Tibial artery (tissue), 4 donors: ENCODE measurements around the gene SLC27A5.
A peak's percentile ranks its signal among the peaks of the same experiment; 100 is the strongest.

Experiments
- DNase-seq, 2 donors: peaks; one replicate each; pipeline ENCODE4 v3.0.0-alpha.2; 2019
- H3K27ac ChIP-seq, 2 donors: fragments of 200-600 bp; sonication (generic) in 1 of 2; 1 replicate in 1 of 2; 2 replicates in 1 of 2; pipeline ENCODE4 v1.5.1; 2018 to 2019; ENCODE audit warnings: mild to moderate bottlenecking in 1 of 2
- H3K27me3 ChIP-seq, 2 donors: fragments of 200-600 bp; sonication (generic) in 1 of 2; one replicate each; pipeline versions ENCODE4 v1.5.1 to v1.6.0; 2016 to 2019
- H3K36me3 ChIP-seq, 3 donors: fragments of 200-600 bp; sonication (generic) in 2 of 3; one replicate each; pipeline ENCODE4 v1.5.1; 2016 to 2019; ENCODE audit warnings: mild to moderate bottlenecking in 2 of 3
- H3K4me1 ChIP-seq, 4 donors: fragments of 200-600 bp; sonication (generic) in 2 of 4; 1 replicate in 3 of 4; 2 replicates in 1 of 4; pipeline ENCODE4 v1.5.1; 2016 to 2019
- H3K4me3 ChIP-seq, 2 donors: fragments of 200-600 bp; sonication (generic) in 1 of 2; 1 replicate in 1 of 2; 2 replicates in 1 of 2; pipeline ENCODE4 v1.5.1; 2018 to 2019; ENCODE audit warnings: mild to moderate bottlenecking in 2 of 2
- H3K9me3 ChIP-seq, 3 donors: fragments of 200-600 bp; sonication (generic) in 1 of 3; one replicate each; pipeline ENCODE4 v1.5.1; 2016 to 2019
- CTCF ChIP-seq, 2 experiments: fragments of 200-600 bp in 1 of 2; fragments of 450-650 bp in 1 of 2; IDR thresholded peaks; one replicate each; pipeline ENCODE4 v1.5.1; 2017 to 2019; ENCODE audit warnings: antibody characterized with exemption in 2 of 2, mild to moderate bottlenecking in 1 of 2, moderate library complexity in 1 of 2
- intact Hi-C: fragments of 100-400 bp; cut with DNase I; formaldehyde crosslinking; loops from one replicate; pipeline ENCODE4 v1.15.0; 2023; ENCODE audit warnings: low total_unique reads

Gene SLC27A5

DNA sequence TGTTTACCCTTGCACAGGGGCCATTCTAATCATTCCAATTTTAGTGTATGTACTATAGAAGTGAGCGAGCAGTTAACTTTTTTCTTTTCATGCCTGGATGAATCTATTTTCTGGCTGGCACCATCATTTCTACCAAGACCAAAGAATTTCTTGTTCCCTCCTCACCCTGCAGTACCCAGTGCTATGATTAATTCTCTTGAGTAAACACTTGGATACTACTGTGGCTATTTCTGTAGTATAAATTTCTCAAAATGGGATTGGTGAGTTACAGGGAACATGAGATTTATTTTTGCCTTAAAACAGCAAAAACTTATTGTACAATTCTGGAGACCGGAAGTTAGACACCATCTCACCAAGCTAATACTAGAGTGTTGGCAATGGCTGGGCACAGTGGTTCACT lies 28.0 kb downstream of the SLC27A5 start:
- H3K4me3 ChIP-seq: no peak overlapping the region
- H3K9me3 ChIP-seq: no peaks in the 10 kb centered on the region
- H3K36me3 ChIP-seq: peaks cover 0 to 29% (median 27%) of the 10 kb centered on the region in 3 donors
- TF ChIP-seq CTCF (IDR thresholded peaks at IDR 0.05): no peak
- intact Hi-C loops: no loop called here
- peak overlapping the region; percentile 54 to 62 for H3K27ac ChIP-seq
- H3K4me1 ChIP-seq: peaks cover 0 to 16% (median 7%) of the 10 kb centered on the region in 4 donors
- no peaks in the 10 kb centered on the region for H3K27me3 ChIP-seq
- no peak for DNase-seq

DNA sequence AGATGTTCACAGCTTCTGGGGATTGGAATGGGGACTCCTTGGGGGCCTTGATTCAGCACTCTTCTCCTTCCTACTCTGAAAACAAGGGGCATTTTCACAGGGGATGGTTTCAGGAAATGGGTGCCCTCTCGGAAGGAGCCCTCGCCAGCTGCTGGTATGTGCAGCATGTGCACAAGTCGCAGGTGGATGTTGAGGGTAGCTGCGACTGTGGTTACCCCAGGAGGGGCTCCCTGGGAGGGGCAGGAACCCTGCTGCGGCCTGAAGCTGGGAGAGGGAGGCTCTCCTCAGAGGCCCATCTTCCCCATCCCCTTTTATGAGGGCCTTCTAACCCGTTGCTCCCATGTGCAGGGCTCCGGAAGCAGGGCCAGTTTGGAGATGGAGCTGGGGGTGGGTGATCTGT lies 29.4 kb downstream of the SLC27A5 start:
- peaks cover 0 to 42% (median 27%) of the 10 kb centered on the region in 3 donors for H3K36me3 ChIP-seq
- TF ChIP-seq CTCF (IDR thresholded peaks at IDR 0.05): no peak
- peaks cover 0 to 17% (median 8%) of the 10 kb centered on the region in 4 donors for H3K4me1 ChIP-seq
- no peak overlapping the region for H3K27ac ChIP-seq
- H3K27me3 ChIP-seq: no peaks in the 10 kb centered on the region
- DNase-seq: no peak
- intact Hi-C loops: no loop called here
- H3K9me3 ChIP-seq: no peaks in the 10 kb centered on the region
- no peak overlapping the region for H3K4me3 ChIP-seq

GRCh38 chr19:58480831-58481230 lies 31.0 kb downstream of the SLC27A5 start:
- no peaks in the 10 kb centered on the region for H3K27me3 ChIP-seq
- no peak for DNase-seq
- intact Hi-C loops: no loop called here

DNA sequence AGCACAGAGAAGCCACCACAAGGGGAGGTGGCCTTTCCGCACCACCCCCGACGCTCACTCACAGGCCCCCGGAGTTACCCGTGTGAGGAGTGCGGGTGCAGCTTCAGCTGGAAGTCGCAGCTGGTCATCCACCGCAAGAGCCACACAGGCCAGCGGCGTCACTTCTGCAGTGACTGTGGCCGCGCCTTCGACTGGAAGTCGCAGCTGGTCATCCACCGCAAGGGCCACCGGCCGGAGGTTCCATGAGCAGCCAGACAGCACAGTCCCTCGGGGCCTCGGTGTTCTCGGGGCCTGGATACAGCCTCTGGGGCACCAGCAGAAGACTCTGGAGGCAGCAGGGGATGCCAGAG lies 31.3 kb downstream of the SLC27A5 start:
- H3K4me1 ChIP-seq: peaks cover 0 to 28% (median 18%) of the 10 kb centered on the region in 4 donors
- peaks cover 0 to 42% (median 27%) of the 10 kb centered on the region in 3 donors for H3K36me3 ChIP-seq
- no peaks in the 10 kb centered on the region for H3K27me3 ChIP-seq
- no peak for TF ChIP-seq CTCF (IDR thresholded peaks at IDR 0.05)
- no peaks in the 10 kb centered on the region for H3K9me3 ChIP-seq
- H3K27ac ChIP-seq: no peak overlapping the region
- H3K4me3 ChIP-seq: no peak overlapping the region
- no peak for DNase-seq
- intact Hi-C loops: no loop called here

More at GRCh38 chr19:58480831-58481230, 31.0 kb downstream of the SLC27A5 start:
- H3K4me1 ChIP-seq: peaks cover 0 to 27% (median 17%) of the 10 kb centered on the region in 4 donors
- H3K27ac ChIP-seq: no peak overlapping the region
- no peaks in the 10 kb centered on the region for H3K9me3 ChIP-seq
- no peak overlapping the region for H3K4me3 ChIP-seq
- H3K36me3 ChIP-seq: peaks cover 0 to 42% (median 27%) of the 10 kb centered on the region in 3 donors
- no peak for TF ChIP-seq CTCF (IDR thresholded peaks at IDR 0.05)

DNA sequence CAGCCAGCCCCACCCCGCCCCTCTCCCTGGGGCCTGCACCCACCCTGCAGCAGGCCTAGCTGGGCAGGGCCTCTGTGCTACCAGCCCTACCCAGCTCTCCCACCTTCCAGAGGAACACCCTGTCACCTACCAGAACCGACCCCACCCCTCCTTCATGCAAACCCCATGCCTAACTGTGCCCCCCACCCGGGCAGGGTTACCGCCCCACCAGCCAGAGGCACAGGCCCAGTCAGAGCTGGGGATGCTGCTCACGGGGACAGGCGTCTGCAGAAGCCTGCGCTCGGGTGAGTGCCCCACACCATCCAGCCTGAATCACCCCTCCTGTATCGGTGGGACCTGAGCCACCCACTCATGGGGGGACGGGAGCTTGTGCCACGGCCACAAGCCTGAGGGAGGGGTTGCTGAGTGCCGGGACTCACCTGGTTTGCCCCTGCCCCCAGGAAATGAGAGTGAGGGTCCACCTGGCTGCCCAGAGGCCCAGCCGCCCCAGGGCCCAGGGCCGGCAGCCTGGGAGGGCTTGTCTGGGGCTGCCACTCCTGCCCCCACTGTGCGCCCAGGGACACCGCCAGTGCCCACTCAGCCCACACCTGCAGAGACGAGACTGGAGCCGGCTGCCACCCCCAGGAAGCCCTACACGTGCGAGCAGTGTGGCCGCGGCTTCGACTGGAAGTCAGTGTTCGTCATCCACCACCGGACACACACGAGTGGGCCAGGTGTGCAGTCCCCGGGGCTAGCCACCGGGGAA lies 31.9 kb downstream of the SLC27A5 start:
- DNase-seq: no peak
- Histone ChIP-seq H3K36me3 (peaks cover 0 to 42% (median 27%) of the 10 kb centered on the region in 3 donors), H3K9me3 (no peaks in the 10 kb centered on the region), H3K27ac (no peak overlapping the region), H3K27me3 (no peaks in the 10 kb centered on the region), H3K4me3 (no peak overlapping the region), H3K4me1 (peaks cover 0 to 33% (median 23%) of the 10 kb centered on the region in 4 donors)
- intact Hi-C loops: loop anchor here (5.0 kb wide), 1 partner anchor 37 kb away; the partner anchor contains the start of gene ZBTB45
- TF ChIP-seq CTCF (IDR thresholded peaks at IDR 0.05): no peak
